HG02798 (cell line): ENCODE data around the gene ABCA9.
"Not testable (repeated sequence)": the region's sequence is repeated elsewhere in the genome, so short reads cannot be mapped to it uniquely, and the experiment has no call there.

Experiments
- ATAC-seq: cut with Tn5 transposase; IDR thresholded peaks from one replicate; pipeline ENCODE4 v1.9.1; 2021; ENCODE audit warnings: mild to moderate bottlenecking; ENCODE audit not compliant: unreplicated experiment, poor library complexity

The ABCA9 gene

GRCh38 chr17:68961214-68961882 is 99.4 kb downstream of the ABCA9 start:
- ATAC-seq: no peak

- ATAC-seq: not testable (repeated sequence)
These were observed 101.6 kb downstream of the ABCA9 start for GRCh38 chr17:68959117-68959516.

GRCh38 chr17:68957944-68958343 is 102.8 kb downstream of the ABCA9 start:
- ATAC-seq: no peak

GRCh38 chr17:68955181-68955841 is 105.4 kb downstream of the ABCA9 start, which contains the start of gene ABCA8:
Gene ABCA8 (minus strand): TSS chr17:68955392. CDS start chr17:68942034, 13,358 bp downstream.
- ATAC-seq: no peak

- no peak for ATAC-seq
These were observed 106.4 kb downstream of the ABCA9 start for GRCh38 chr17:68954146-68954896.

GRCh38 chr17:68953340-68953997 is 107.3 kb downstream of the ABCA9 start:
- ATAC-seq: no peak

GRCh38 chr17:68950725-68951124 is 110.0 kb downstream of the ABCA9 start:
- no peak for ATAC-seq

GRCh38 chr17:68947868-68948267 is 112.9 kb downstream of the ABCA9 start:
- ATAC-seq: not testable (repeated sequence)

- ATAC-seq: no peak
These were observed 116.2 kb downstream of the ABCA9 start for GRCh38 chr17:68944435-68945035.

- ATAC-seq: not testable (repeated sequence)
These were observed 116.9 kb downstream of the ABCA9 start for GRCh38 chr17:68943812-68944182.

- ATAC-seq: no peak
These were observed 117.5 kb downstream of the ABCA9 start for GRCh38 chr17:68943123-68943811.

GRCh38 chr17:68942389-68942788 is 118.3 kb downstream of the ABCA9 start:
- no peak for ATAC-seq

GRCh38 chr17:68941761-68942160 is 119.0 kb downstream of the ABCA9 start:
- no peak for ATAC-seq

- no peak for ATAC-seq
These were observed 121.5 kb downstream of the ABCA9 start for GRCh38 chr17:68939195-68939594.

GRCh38 chr17:68937890-68938514 is 122.7 kb downstream of the ABCA9 start:
- no peak for ATAC-seq

GRCh38 chr17:68927516-68927915 is 133.2 kb downstream of the ABCA9 start:
- no peak for ATAC-seq

- ATAC-seq: no peak
These were observed 135.7 kb downstream of the ABCA9 start for GRCh38 chr17:68924793-68925720.
